Measurements from ENCODE around the gene TEDC1.

DNA sequence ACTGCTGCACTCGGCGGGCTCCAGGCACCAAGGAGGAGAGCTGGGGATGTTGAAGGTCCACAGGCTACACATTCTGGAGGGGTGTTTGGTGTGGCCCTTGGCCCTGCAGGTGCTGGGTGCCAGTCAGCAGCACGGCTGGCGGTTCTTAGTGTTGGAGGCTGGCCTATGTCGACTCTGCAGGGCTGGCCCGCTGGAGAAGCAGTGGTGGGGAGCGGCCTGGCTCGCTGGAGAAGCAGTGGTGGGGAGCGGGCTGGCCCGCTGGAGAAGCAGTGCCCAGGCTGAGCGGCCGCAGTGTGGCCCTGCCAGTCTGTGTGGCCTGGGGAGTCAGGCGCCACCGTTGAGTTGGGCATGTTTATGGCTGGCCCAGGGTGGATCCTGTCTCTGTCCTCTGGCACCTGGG, 44.1 kb upstream of the TEDC1 start:
- TF ChIP-seq POLR2A (IDR thresholded peaks at IDR 0.05), result no peak
- TF ChIP-seq, protein P1, sequence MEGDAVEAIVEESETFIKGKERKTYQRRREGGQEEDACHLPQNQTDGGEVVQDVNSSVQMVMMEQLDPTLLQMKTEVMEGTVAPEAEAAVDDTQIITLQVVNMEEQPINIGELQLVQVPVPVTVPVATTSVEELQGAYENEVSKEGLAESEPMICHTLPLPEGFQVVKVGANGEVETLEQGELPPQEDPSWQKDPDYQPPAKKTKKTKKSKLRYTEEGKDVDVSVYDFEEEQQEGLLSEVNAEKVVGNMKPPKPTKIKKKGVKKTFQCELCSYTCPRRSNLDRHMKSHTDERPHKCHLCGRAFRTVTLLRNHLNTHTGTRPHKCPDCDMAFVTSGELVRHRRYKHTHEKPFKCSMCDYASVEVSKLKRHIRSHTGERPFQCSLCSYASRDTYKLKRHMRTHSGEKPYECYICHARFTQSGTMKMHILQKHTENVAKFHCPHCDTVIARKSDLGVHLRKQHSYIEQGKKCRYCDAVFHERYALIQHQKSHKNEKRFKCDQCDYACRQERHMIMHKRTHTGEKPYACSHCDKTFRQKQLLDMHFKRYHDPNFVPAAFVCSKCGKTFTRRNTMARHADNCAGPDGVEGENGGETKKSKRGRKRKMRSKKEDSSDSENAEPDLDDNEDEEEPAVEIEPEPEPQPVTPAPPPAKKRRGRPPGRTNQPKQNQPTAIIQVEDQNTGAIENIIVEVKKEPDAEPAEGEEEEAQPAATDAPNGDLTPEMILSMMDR (IDR thresholded peaks at IDR 0.05), result no peak

Measured in lower leg skin (tissue), 3 donors.